ENCODE results near the gene KCNN1.

Gene KCNN1

DNA sequence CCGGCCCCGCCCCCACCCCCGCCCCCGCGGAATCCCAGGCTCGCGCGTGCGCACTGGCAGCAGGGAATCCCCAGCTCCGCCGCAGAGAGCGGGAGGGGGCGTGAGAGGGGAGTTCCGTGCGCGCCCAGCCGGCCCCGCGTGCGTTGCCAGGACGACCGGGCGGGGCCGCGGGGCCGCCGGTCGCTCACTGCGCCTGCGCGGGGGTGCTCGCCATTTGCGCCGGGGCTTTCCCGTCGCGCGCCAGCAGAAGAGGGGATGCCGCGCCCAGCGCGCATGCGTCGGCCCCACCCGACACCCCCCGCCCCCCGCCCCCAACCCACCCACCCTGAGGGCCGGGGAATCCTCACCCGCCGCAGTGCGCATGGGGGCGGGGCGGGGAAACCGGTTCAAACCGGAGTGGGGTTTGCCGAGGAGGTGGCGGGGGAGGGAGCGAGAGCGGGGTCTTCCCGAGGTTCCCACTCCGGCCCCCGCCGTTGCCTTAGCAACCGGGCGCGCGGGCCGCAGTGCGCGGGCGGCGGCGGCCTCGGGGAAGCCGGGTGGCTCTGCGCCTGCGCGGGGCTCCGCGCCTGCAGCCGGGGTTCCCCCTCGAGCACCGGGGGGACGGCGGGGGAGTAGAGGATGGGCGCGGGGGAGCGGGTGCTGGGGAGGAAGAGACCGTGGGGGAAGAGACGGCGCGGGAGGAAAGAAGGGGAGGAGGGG lies 18.9 kb upstream of the KCNN1 start:
- peak; percentile 96 for DNase-seq (ENCODE audit: low spot score)

DNA sequence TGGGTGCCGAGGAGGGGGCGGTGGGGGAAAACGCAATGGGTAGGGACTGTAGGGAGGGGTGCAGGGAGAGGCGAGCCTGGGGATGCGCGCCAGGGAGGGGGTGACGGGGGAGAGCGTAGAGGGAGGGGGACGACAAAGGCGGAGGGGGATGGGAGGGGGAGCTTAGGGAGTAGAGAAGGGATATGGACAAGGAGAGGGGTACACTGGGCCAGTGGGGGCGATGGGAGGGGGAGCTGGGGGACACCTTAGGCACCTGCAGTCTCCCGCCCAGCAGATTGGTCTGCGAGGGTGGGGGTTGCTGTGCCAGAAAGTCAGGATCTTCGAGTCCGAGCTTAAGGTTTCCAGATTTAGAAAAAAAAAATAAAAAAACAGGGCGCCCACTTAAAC lies 18.4 kb upstream of the KCNN1 start:
- DNase-seq (ENCODE audit: low spot score), result no peak

DNA sequence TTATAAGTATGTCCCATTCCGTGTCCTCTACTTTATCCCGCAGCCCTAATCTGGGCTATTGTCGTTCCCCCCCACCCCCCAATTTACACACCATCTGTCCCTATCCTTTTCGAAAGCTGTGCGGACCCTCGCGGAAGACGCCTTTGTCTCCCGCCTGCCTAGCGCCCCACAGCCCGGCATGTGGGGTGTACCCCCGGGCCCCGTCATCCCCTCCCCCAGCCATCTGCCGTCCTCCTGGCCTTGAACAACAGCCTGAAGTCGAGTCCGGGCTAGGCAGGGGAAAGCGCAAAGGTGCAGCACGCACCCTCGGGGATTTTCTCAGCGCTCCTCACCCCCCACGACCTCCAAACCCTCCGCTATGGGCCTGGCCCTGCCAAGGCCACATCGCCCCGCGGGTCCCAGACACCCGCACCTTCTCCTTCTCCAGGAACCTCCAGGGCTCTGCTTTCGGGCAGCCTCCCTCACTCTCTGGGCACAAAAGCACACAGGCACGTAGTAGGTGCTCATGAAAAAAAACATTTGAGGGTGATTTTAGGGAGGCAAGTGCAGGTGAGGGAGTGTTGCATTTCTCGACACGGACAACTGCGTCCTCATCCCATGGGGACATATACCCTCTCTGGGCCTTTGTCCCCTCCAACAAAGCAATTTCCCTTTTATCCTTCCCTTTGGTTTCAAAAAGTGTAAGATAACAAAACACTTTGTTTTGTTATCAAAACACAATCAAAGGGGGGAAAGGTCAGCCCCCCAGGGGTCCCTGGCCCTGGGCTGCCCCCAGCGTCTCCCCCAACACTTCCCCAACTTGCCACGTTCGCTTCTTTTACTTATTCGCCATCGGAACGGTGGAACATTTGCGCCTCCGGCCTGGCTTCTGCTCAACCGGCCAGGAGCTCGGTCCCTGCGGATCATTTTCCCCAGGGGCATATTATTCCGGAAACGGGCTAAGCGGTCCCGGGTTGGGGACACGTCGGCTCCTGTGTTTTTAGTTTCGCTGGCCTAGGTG lies 17.7 kb upstream of the KCNN1 start:
- DNase-seq (ENCODE audit: low spot score), result no peak

- DNase-seq (ENCODE audit: low spot score), result no peak
Measured at GRCh38 chr19:17949956-17950309, 17.0 kb upstream of the KCNN1 start.

DNA sequence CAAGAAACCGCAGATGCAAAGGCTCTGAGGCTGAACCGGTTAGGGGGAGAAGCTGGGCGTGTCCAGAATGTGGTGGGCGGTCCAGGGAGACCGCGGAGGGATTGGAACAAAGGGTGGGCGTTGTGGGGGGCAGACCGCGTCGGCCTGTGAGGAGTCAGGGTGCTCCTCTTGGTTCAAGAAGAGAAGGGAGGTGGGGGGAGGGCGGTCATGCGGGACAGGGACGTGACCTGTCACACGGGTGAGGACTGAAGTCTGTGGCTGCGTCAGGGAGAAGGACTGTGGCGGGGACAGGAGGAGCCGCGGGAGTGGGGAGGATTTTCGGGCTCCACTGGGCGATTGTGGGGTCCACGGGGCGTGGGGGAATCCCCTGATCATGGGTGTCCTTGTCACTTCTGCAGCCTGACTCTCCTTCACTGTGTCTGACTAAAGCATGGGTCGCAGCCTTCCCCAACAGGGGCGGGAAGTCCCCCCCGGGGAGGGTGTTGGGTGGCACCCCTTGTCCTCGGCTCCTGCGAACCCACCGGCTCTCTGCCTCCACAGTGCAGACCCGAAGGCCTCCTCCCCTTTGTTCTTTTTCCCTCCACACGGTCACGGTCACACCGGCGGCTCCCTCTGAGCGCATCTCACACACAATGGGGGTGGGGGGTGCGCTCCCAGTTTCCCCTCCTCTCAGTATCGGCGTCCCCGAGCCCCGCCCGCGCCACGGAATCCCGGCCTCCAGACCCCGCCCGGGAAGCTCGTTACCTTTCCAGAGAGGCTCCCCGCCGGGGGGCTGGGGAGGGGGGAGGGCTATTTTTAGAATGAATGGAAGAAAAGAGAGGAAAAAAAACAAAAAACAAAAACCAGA lies 16.4 kb upstream of the KCNN1 start:
- DNase-seq (ENCODE audit: low spot score), result peak; percentile 33

GRCh38 chr19:17951157-17951989 lies 15.5 kb upstream of the KCNN1 start:
- no peak for DNase-seq (ENCODE audit: low spot score)

DNA sequence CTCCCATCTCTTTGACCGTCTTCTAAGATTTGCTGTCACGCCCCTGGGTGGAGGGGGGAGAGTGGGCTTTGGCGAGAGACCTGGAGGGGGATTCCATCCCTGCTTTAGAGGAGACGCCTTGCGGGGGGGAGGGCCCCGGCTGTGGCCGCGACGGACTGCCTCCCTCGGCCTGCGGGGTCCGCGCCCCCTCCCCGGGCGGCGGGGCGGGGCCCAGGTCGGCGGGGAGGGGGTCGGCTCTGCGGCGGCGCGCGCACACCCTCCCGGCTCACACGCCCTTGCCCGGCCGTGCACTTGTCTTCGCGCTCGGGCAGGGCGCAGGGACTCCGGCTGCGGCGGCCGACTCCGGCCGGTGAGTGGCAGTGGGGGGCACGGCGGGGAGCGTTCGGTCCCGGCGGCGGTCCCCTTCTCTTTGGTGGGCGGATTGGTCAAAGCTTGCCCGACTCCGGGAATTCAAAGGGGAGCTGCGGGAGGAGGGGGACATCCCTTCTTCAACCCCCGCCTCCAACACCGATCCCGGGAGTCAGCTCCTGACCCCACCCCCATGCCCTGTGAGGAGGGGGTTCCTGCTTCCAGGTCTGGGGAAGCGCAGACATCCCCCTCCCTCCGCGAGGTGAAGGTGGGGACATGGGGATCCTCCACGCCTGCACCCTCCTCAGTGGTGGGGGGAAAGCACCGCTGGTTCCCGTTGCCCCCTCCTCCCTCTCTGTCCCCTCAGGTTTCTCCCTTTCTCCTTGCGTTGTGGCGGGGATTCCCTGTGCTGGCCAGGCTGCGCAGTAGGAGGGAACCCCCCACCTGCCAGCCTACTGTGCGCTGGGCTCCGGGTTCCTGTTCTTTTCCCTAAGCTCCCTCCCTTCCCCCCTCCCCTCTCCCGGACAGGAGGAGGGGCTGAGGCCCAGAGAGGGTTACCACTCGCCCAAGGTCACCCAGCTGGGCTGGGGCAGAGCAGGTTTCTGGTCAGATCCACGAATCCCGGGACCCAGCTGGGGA lies 14.6 kb upstream of the KCNN1 start:
- no peak for DNase-seq (ENCODE audit: low spot score)

- DNase-seq (ENCODE audit: low spot score), result no peak
Measured at GRCh38 chr19:17953316-17953801, 13.5 kb upstream of the KCNN1 start.

GRCh38 chr19:17953869-17954268 lies 13.0 kb upstream of the KCNN1 start:
- no peak for DNase-seq (ENCODE audit: low spot score)

DNA sequence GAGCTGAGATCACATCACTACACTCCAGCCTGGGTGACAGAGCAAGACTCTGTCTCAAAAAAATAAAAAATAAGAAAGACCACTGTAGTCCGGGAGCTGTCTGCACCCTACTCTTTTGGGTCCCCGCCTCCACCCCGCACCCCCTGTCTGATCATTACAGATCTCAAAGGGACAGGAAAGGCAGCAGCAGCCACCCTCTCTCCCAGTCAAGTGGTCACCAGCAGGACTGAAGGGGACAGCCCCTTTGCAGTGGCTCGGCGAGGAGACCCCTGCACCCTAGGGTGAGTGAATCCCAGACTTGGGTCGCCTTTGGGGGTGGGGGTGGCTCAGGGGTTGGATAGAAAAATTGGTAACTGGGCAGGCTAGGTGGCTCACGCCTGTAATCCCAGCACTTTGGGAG lies 12.5 kb upstream of the KCNN1 start:
- no peak for DNase-seq (ENCODE audit: low spot score)

DNA sequence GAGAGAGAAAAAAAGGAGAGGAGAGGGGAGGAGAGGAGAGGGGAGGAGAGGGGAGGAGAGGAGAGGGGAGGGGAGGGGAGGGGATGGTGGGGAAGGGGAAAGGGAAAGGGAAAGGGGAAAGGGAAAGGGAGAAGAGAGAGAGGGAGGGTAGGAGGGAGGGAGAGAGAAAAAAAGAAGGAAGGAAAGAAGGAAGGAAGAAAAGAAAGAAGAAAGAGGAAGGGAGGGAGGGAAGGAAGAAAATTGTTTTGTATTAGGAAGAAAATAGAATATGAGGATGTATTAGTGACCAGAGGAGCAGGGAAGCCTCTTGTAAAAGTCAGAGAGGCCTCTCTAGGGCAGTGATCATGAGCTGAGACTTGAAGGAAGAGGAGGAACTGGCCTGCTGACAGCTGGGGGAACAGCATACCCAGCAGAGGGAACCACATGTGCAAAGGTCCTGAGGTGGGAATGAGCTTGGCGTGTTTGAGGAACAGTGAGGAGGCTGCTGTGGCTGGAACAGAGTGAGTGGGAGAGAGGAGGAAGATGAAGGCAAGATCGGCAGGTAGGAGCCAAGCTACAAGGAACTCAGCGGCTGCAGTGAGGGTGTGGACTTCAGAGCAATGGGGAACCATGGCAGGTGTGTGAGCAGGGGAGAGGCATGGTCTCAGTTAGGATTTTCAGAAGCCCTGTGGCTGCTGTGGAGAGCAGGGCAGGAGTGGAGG lies 9.6 kb upstream of the KCNN1 start:
- DNase-seq (ENCODE audit: low spot score), result no peak

DNA sequence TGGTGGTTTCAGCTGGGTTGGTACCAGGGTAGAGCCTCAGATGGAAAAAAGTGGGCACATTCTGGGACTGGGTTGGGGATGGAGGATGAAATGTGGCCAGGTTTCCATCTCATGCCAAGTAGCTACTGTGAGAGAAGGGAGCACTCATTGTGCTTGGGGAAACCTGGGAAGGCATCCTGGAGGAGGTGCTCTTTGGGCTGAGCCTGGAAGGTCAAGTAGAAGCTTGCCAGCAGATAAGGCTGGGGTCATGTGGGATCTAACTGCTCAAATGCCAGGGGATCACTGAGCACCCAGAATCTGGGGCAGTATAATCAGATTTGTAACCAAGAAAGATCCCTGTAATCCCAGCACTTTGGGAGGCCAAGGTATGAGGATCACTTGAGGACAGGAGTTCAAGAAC lies 9.0 kb upstream of the KCNN1 start:
- DNase-seq (ENCODE audit: low spot score), result no peak

DNA sequence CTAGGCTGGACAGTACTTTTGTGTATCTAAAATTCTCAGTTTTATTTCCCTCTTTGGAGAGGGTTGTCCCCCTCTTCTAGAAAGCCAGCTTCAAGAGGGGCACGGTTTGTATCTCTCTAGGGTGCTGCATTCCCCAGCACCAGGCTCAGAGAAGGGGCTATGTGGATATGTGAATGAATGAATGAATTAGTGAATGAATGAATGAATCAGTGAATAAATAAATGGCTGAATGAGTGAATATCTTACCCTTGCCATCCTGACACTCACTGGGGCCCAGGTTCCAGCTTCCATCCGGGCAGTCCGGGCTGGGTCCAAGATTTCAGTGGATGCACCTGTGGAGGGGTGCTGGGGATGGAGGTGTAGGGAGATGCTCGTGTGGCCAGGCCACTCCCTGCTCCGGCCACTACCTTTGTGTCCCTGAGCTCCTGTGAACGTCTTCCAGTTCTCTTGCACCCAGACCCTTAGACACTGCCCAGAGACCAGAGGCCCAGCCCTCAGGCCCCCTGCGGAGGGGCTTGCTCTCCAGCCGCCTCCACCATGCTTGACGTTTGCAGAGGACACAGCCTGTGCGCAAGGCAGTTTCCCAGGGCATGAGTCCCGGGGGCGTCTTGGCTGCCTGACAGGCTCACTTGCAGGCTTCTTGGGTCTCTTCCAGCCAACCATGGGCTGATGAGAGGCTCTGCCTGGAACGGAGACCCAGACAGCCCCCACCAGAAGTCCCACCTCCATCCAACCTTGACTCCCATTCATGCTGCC lies 2.8 kb upstream of the KCNN1 start:
- no peak for DNase-seq (ENCODE audit: low spot score)

DNA sequence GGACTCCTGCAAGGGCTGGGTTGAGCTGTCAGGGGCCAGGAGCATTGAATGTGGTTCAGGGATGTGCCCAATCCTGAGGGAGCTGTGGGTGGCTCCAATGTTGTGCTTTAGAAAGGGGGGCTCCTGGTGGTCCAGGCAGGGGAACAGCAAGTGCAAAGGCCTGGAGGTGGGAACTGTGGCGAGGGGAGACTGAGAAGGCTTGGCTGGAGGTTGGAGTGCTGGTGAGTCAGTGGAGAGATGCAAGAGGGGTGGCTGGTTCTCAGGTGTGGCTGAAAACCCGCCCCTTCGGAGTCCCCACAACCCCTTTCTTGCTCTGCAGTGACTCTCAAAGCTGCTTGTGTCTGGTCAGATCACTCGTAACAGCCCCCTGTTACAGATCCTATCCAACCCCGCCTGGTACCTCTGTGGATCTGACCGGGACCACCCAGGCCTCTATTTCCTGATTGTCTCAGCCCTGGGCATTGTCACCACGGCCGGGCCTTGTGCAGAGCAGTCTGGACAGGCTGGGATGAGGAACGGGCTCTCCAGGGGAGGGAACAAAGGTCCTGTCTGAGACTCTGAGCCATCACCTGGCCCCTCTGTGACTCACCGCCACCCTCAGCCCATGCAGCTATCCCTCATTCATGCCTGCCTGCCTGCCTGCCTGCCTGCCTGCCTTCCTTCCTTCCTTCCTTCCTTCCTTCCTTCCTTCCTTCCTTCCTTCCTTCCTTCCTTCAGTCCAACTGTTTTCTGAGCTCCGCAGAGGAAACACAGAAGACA lies 1.4 kb upstream of the KCNN1 start:
- DNase-seq (ENCODE audit: low spot score), result no peak

- no peak for DNase-seq (ENCODE audit: low spot score)
Measured at GRCh38 chr19:17966129-17966483, 801 bp upstream of the KCNN1 start.

GRCh38 chr19:17967257-17968051 lies 547 bp downstream of the KCNN1 start:
- DNase-seq (ENCODE audit: low spot score), result no peak

GRCh38 chr19:17968362-17968761 lies 1.5 kb downstream of the KCNN1 start:
- DNase-seq (ENCODE audit: low spot score), result no peak

Measured in CD4-positive, alpha-beta T cell treated with Interleukin-6 at 100 ng/mL for 8 hours (primary cell).